ENCODE measurements around the gene RBBP8.

RBBP8 gene

GRCh38 chr18:23068570-23069310 is 135.6 kb downstream of the RBBP8 start:
- H3K4me3 ChIP-seq (replicated peaks; ENCODE audit: low read depth, low read length): no peak overlapping the region
- DNase-seq (ENCODE audit: extremely low read depth, low read depth): no peak
- TF ChIP-seq CTCF (IDR thresholded peaks at IDR 0.05; ENCODE audit: low read depth, low read length, missing control alignments): no peak

DNA sequence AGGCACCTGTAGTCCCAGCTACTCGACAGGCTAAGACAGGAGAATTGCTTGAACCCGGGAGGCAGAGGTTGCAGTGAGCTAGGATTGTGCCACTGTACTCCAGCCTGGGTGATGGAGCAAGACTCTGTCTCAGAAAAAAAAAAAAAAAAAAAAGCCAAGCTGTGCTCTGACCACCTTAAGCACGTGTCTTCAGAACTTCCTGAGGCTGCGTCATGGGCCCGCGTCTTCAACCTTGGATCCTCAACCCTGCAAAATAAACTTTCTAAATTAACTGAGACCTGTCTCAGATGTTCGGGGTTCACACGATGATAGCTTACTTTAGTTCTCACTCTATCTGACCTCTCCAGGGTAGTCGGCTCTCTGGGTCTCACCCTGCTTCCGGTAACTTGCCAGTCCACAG is 136.4 kb downstream of the RBBP8 start:
- no peak for TF ChIP-seq CTCF (IDR thresholded peaks at IDR 0.05; ENCODE audit: low read depth, low read length, missing control alignments)
- no peak for DNase-seq (ENCODE audit: extremely low read depth, low read depth)
- H3K4me3 ChIP-seq (replicated peaks; ENCODE audit: low read depth, low read length): no peak overlapping the region

GRCh38 chr18:23069898-23070297 is 136.8 kb downstream of the RBBP8 start:
- H3K4me3 ChIP-seq (replicated peaks; ENCODE audit: low read depth, low read length): no peak overlapping the region
- no peak for DNase-seq (ENCODE audit: extremely low read depth, low read depth)
- no peak for TF ChIP-seq CTCF (IDR thresholded peaks at IDR 0.05; ENCODE audit: low read depth, low read length, missing control alignments)

- TF ChIP-seq CTCF (IDR thresholded peaks at IDR 0.05; ENCODE audit: low read depth, low read length, missing control alignments): no peak
- H3K4me3 ChIP-seq (replicated peaks; ENCODE audit: low read depth, low read length): no peak overlapping the region
- DNase-seq (ENCODE audit: extremely low read depth, low read depth): peak; percentile 37
Measured at GRCh38 chr18:23071285-23071684, 138.2 kb downstream of the RBBP8 start.

DNA sequence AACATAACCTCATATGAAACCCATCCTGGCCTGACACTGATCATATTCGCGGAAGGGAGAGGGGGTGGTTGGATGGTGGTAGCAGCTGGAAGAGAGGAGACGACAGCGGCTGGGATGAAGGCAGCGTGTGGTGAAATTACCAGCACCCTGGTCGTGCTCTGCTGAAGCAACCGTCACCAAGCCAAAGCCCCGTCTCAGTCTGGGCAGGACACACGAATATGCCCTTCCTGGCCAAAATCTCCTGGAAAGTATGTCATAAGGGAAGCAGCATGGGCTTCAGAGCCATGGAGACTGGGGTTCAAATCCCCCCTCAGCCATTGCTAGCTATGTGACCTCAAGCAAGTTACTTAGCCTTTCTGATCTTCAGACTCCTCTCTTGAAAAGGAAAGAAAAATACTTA is 139.0 kb downstream of the RBBP8 start:
- no peak overlapping the region for H3K4me3 ChIP-seq (replicated peaks; ENCODE audit: low read depth, low read length)
- no peak for TF ChIP-seq CTCF (IDR thresholded peaks at IDR 0.05; ENCODE audit: low read depth, low read length, missing control alignments)
- DNase-seq (ENCODE audit: extremely low read depth, low read depth): no peak

DNA sequence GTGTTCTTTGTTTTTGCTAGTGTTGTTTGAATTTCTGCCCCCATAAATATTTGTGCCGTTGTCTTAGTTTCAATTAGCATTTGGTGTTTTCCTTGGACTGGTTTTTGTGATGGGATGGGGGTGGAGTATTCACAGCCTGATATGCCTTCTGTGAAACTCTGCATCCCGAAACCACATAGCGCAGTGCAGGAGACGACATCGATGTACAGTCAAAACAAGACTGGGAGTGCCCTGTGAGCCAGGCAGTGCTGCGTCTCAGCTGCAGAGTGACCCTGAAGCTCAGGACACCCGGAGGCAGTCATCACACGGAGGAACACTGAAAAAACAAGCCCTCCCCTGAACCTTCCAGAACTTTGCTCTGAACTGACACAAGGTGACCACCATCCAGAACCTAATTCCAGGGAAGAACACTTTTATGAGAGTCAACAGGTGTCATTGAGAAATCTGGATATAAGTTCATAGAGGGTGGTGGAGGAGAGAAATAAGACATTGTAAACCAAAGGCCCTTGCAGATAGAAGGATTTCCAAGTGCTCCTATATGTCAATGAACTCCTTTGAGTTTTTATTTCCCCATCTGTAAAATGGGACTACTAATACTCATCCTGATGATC is 141.0 kb downstream of the RBBP8 start:
- DNase-seq (ENCODE audit: extremely low read depth, low read depth): no peak
- no peak for TF ChIP-seq CTCF (IDR thresholded peaks at IDR 0.05; ENCODE audit: low read depth, low read length, missing control alignments)
- no peak overlapping the region for H3K4me3 ChIP-seq (replicated peaks; ENCODE audit: low read depth, low read length)

Data from HFF-Myc (cell line).